C1 segment of cervical spinal cord (tissue), 14 donors: ENCODE measurements around the gene ZBTB47.

Experiments used
- DNase-seq, 14 donors: peaks; one replicate each; lab custom pipeline; 2025; lab: John Stamatoyannopoulos, UW

Gene ZBTB47

DNA sequence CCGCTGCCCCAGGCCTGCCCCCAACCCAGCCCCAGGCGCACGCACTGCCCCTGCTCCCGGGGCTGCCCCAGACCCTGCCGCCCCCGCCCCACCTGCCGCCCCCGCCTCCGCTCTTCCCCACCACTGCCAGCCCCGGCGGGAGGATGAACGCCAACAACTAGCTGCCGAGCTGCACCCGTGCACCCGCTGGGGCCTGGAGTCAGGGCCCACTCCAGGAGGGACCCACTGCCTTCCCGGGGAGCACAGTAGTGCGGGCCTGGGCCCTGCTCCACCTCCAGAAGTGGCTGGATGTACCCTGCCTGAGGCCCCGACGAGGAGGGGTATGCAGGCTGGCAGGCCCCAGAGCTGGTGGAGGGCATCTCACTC, 10.9 kb downstream of the ZBTB47 start:
- DNase-seq, result no peak

DNA sequence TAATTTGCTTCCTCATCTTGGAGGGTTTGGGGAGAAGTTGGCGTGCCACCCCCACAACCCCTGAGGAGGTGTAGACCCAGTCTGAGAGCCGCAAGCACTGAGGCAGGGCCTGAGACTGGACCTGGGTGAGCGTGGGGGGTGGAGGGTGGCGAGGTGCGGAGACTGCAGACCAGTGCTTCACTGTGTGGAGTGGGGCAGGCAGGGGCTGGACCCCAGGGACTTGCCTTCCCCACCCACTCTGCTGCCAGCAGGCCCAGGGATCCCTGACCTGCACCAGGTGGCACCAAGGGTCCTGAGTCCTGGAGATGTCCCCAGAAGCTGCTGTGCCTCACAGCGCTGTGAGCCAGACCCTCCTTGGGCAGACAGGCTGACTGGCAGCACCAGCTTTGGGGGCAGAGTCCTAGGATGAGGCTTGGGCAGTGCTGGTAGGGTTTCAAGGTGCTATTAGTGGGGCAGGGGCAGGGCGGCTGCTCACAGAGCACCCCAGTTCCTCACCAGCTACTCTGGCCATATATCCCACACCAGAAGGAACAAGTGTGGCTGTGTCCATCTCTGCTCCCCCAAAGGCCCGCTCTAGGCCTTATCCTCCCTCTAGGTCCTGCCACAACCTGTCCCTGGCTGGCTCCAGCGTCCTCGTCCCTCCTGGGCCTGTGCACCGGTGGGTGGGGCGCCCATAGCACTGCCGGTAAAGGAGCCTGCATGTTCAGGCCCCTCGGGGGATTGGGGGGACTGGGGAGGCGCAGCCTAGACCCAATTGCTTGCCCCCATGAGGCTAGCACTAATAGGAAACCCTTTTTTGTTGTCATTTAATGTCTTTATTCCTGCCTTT, 11.8 kb downstream of the ZBTB47 start:
- DNase-seq, result no peak

DNA sequence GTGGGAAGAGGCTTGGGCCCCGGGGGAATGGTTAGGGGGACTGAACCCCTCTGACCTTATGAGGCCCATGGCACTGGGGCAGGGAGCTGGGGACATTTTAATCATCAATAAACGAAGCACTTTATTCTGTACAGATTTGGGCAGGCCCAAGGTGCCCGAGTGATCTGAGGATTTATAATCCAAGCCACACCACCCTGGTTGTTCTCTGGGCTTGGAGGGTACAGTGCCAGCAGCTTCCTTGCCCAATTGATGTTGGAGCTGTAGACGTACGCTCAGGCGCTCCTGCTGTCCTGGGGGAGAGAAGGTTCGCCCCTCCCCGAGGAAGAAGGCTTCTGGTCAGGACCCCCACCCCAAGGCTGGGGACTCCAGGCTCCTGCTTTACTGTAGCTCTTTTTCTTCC, 12.5 kb downstream of the ZBTB47 start:
- no peak for DNase-seq

DNA sequence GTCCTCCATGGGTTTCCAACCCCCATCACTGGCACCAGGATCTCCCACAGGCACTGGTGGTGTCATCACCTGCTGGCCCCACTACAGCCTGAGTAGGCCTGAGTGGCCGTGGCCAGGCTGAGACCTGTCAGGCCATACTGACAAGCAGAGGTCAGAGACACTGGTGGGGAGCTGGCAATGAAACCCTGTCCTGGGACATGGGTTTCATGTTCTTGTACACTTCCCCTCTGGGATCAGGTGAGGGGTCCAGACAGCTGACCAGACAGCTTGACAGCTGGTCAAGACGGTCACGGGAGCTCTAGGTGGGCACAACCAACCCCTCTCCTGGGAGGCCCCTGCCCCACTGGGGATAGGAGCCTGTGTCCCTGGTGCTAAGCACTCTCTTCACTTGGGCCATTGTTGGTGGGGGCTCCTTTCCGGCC, 13.1 kb downstream of the ZBTB47 start:
- no peak for DNase-seq

DNA sequence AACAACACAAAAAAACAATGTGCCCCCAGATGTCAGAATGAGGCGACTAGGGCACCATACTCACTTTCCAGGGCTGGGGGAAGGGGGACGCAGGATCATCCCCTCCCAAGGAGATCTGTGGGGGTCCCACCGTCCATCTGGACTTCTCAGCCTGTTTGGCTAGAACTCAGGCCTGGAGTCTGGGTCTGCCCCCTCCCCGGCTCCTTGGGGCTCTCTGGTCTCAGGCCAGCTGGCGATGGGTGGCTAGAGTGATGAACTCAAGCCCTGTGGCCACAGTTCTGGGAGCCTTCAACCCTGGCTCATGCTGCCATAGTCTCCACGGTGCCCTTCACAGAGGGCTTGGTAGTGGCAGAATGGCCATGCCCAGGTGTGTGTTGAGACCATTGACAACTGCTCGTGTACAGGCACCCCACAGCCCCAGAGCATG, 13.6 kb downstream of the ZBTB47 start:
- no peak for DNase-seq

DNA sequence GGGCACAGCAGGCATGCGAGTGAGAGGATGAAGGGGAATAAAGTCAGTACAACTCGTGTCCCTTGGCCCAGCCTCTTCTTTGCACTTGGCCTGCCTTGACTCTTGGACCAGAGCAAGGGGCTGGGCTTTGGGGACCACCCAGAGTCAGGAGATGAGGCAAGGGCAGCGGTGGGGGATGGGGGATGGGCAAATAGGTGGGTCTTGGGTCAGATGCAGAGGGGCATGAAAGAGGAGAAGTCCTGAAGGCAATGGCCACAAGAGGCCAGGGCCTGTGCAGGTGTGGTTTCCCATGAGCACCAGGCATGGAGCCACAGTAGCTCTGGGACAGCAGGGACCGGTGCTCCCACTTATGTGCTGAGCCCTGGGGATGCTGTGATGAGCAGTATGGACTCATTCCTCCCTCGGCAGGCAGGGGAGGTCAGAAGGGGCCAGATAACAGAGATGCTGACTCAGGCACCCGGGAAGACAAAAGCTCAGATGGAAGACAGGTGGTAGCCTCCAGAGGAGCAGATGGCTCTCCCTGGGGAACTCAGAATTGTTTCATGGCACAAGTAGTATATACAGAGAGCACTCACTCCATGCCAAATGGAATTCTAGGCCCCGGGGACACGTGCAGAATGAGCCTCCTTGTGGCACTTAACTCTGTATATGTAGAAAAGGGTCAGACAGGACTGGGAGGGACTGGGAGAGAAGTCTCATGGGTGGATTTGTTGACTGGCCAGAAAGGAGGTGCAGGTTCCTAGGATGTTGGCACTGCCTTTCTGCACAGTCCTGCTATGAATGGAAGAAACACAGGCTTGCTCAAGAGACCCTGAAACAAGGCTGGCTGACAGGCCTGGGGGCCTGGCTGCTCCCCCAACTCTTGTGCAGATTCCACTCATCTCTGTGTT, 14.3 kb downstream of the ZBTB47 start:
- DNase-seq, result peak in 1 of 14 donors; percentile 77

DNA sequence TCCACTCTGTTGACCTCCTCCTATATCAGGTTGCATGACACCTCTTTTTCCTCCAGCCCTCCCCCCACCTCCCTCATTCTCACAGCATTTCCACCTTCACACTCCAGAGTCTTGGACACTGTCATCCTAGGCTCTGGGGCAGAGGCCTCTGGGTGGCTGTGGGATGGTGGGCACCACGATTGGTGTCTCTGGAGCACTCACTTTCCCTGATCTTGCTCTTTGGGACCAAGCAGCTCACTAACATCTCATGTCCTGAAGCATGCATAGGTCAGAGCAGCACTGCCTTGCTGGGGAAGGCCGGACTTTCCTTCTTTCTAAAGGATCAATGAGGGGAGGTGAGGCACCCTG, 14.9 kb downstream of the ZBTB47 start:
- no peak for DNase-seq

DNA sequence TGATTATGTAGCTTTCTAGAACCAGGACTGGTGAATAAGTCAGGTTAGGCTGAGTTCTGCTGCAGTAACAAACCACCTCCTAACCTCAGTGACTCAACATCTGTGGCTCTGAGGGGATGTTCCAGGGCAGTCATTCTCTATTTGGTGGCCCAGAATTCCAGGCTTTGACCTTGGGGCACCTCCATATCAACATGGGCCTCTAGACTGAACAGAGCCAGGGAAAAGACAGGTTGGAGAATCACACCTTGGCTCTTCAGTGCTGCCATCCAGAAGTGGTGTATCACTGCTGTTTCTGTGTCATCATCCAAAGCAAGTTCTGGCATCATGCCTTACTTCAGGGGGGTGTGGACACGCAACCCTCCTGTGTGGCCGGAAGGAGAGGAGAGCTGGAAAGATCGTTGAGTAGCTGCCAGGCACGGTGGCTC, 15.3 kb downstream of the ZBTB47 start:
- no peak for DNase-seq

DNA sequence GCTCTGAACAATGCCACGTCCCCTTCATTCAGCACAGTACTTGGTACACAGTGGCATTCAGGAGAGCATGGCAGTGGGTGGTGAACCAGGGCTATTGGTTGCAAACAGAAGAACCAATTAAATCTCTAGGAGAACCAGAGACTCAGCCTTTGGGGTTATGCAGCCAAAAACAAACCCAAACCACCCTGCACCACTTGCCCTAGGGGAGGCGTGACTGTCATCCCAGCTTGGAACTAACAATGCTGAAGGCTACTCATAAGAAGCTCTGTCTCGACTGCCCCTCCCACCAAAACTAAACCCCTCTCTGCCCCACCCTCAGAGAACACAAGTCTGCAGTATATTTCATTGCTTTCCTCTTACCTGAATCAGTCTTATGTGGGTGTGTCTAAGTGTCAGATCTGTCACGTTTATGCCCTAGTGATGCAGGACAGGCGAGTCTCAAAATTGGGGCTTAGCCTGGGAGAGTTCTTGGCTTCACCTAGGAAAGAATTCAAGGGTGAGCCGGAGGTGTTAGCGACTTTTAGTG, 16.6 kb downstream of the ZBTB47 start:
- DNase-seq, result no peak

DNA sequence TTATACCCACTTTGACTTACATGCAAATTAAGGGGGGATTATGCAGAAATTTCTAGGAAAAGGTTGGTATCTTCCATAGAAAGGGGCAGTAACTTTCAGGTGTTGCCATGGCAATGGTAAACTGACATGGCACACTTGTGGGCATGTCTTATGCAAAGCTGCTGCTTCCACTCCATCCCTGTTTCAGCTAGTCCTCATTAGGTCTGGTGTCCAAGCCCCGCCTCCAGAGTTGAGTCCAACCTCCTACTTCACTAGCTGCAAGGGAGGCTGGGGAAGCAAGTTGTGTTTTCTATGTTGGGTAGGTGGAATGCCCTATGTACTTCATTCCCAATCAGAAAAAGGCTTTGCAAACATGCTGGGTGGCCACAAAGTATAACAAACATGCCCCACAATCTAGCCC, 17.2 kb downstream of the ZBTB47 start:
- DNase-seq, result no peak

DNA sequence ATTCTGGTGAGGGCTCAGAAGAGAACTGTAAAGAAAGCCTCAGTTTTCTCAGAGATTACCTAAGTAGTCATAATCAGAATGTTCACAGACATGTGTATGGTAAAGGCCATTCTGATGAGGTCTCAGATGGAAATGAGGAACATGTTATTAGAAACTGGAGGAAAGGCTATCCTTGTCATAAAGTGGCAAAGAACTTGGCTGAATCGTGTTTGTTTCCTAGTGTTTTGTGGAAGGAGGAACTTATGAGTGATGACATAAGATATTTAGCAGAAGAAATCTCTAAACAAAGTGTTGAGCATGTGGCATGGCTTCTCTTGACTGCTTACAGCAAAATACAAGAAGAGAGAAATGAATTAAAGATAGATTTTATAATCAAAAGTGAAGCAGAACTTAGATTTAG, 19.0 kb downstream of the ZBTB47 start:
- DNase-seq, result no peak

DNA sequence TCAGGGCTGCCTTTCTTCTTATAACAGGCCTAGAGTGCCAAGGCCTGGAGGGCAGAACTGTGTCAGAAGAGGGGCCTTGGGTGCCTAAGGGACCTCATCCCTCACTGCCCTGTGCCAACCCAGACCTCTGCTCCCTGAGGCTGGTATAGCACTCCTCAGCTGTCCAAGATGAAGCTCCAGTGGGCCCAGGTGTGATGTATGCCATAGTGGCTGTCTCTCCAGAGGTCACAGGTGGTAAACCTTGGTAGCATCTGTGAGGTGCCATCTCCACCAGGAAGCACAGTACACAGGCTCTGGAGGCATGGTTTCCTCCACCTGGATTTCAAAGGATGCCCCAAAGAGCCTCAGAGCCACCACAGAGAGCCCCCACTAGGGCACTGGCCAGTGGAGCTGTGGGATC, 19.6 kb downstream of the ZBTB47 start:
- no peak for DNase-seq

DNA sequence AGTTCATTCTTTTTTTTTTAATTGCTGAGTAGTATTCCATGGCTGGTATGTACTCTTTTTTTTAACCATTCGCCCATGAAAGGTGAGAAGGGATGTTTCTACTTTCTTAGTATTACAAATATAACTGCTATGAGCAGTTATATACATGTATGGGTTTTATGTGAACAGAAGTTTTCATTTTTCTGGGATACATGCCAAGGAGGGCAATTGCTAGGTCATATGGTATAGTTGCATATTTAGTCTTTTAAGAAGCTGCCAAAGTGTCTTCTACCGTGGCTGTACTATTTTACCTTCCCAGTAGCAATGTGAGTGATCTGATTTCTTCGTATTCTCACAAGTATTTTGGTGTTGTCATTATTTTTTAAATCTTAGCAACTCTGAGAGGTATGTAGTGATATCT, 20.6 kb downstream of the ZBTB47 start:
- DNase-seq, result no peak

DNA sequence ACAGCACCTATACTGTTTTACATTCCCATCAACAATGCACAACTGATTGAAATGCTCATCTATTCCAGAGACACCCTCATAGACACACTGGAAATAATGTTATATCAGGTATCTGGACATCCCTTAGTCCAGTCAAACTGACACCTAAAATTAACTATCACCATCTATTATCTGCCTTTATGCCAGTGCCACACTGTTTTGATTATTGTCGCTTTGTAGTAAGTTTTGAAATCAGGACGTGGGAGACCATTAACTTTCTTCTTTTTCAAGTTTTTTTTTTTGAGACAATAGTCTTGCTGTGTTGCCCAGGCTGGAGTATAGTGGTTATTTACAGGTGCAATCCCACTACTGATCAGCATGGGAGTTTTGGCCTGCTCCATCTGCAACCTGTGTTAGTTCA, 22.4 kb downstream of the ZBTB47 start:
- DNase-seq, result no peak

DNA sequence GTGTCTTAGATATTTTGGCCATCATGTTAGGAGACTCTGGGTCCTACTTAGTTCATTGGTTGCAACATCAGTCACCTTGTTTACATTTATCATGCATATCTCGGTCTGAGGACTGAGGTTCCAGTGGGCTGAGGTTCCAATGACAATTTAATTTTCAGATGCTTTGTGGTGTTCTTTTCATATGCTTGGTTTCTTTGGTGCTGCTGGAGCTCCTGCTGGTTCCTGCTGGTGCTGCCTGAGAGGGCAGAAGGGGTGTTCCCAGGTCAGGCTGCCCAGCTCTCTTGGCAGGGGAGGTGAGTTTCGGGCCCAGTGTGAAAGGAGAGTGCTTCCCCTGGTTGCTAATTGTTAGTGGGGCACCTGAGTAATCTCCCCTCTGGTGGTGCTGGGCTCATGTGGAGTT, 24.9 kb downstream of the ZBTB47 start:
- DNase-seq, result no peak

DNA sequence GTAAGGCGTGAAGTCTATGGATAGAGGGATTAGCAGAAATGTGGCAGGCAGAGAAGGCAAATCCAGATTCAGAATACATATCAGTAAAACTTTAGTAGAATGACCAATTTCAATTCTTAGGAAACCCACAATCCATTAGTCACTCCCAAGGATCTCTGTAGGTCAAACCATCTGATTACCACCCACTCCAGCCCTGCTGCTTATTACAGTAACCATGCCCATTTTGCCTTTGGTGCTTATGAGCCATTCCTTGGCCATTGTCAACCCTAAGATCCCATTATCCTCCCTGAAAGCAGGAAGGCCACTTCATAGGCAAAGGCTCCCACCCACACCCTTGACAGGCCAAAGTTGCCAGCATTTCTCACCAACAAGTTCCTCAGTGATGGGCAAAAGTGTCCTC, 26.8 kb downstream of the ZBTB47 start:
- DNase-seq, result no peak

DNA sequence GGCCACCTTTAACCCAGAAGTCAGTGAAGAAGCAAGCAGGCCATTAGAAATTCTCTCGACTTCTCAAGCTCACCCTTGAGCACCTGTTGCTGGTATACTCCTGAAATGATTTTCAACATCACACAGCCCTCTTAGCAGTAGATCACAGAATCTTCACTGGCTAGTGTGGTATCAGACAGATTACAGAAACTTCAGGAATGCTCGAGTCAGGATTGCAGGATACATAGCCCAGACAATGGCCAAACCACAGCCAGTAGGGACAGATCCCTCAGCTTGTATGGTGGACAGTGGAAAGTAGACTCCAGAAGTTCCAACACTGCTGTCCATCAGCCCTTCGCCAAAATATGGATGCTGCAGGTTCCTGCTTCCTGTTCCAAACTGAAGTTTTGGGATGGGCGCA, 27.3 kb downstream of the ZBTB47 start:
- no peak for DNase-seq

DNA sequence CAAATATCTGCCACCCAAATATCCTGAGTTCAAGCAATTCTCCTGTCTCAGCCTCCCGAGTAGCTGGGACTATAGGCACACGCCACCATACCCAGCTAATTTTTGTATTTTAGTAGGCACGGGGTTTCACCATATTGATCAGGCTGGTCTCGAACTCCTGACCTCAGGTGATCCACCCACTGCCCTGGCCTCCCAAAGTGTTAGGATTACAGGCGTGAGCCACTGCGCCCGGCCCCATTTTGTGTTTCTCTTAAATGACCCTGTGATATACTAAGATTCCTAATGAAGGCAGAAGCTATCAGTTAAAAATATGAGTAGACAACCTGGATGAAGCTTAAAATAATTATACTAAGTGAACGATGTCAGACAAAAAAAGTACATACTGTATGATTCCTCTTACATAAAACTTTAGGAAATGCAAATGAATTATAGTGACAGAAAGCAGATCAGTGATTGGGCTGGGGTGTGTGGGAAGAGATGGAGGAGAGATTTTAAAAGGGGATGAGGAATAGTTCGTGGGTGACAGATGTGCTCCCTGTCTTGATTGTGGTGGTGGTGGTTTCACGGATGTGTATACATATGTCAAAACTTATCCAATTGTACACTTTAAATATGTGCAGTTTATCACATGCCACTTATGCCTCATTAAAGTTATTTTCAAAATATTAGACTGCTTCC, 28.0 kb downstream of the ZBTB47 start:
- DNase-seq, result no peak

DNA sequence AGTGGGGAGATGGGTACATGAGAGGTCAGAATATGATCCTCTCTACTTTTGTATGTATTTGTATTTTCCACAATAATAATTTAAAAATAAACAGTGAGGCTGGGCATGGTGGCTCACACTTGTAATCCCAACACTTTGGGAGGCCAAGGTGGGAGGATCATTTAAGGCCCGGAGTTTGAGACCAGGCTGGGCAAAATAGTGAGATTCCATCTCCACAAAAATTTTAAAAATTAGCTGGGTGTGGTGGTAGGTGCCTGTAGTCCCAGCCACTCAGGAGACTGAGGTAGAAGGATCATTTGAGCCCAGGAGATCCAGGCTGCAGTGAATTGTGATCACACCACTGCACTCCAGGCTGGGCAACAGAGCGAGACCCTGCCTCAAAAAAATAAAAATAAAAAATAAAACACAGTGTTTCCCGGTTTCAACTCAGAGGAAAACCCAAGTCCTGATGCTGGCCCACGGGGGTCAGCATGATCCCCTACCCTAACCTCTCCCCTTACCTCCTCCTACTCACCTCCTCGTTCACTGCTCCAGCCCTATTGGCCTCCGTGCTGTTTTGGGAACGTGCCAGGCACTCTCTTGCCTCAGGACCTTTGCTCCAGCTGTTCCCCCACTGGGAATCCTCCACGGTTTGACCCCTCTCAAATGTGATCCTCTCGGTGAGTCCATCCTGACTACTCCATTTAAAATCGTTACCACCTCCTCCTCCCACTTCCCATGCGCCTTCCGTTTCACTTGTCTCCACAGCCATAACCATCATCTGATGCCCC, 29.0 kb downstream of the ZBTB47 start:
- no peak for DNase-seq

DNA sequence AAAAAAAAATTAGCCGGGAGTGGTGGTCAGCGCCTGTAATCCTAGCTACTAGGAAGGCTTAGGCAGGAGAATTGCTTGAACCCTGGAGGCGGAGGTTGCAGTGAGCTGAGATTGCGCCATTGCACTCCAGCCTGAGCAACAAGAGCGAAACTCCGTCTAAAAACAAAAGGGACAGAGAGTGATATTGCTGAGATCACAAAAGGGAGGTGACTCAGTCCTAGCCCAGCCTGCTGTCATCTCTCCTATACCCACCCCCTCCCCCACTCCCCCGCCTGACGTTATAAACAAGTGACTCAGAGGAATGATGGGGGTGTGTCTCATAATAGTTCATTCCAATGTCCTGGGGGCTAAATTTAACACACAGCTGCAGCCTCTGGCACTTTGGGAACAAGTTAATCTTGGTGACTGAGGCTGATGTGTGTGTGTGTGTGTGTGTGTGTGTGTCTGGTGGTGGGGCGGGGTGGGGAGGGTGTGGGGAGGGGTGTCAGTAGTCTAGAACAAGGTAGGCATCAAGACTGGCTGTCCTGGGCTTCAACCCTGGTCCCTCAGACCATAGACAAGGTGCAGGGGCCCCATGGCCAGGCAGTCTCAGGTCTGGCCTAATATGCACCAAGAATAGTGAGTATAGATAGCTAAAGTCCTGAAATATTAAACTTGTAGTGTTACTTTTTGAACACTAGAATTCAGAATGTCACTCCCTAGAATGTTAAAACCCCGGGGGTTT, 30.5 kb downstream of the ZBTB47 start:
- peak in 2 of 14 donors; percentile 29 to 72 for DNase-seq
